Pancreas (tissue), 10 donors: ENCODE results near the gene SLC16A3. TPM values are rescaled to one million over a fixed set of nuclear protein-coding genes. Genes with fewer than 3 reads are reported as not detected.

ENCODE experiments used
- ATAC-seq, 4 donors: fragments of 200-7000 bp; cut with Tn5 transposase; one replicate each; pipeline versions ENCODE4 v1.8.0 to v1.9.1; 2020; ENCODE audit warnings: mild to moderate bottlenecking in 4 of 4, moderate library complexity in 4 of 4
- DNase-seq, 6 donors: peaks; one replicate each; pipeline ENCODE4 v3.0.0-alpha.2; 2020
- FAIRE-seq: peaks from 2 replicates; lab custom pipeline; 2012; peaks lifted over from hg19 to GRCh38; lab: Jason Lieb, UNC
- H3K27ac ChIP-seq, 4 donors: fragments of 200-600 bp; sonication (generic); 1 replicate in 3 of 4; 2 replicates in 1 of 4; pipeline versions ENCODE4 v1.5.0 to v1.8.0; 2020
- H3K27me3 ChIP-seq, 4 donors: fragments of 200-600 bp; one replicate each; pipeline ENCODE4 v1.8.0; 2021
- H3K36me3 ChIP-seq, 3 donors: fragments of 200-600 bp; sonication (generic) in 1 of 3; one replicate each; pipeline versions ENCODE4 v1.5.0 to v1.8.0; 2020 to 2021
- H3K4me1 ChIP-seq, 3 donors: fragments of 200-600 bp; one replicate each; pipeline ENCODE4 v1.8.0; 2021
- H3K4me3 ChIP-seq, 4 donors: fragments of 200-600 bp; sonication (generic) in 2 of 4; one replicate each; pipeline versions ENCODE4 v1.5.0 to v1.8.0; 2020 to 2021
- H3K9me3 ChIP-seq, 4 donors: fragments of 200-600 bp; one replicate each; pipeline ENCODE4 v1.8.0; 2021
- CTCF ChIP-seq, 4 donors: fragments of 200-600 bp; sonication (generic) in 3 of 4; IDR thresholded peaks; one replicate each; pipeline versions ENCODE4 v1.5.0 to v1.8.0; 2021; ENCODE audit warnings: antibody characterized with exemption in 4 of 4
- WGBS, 2 donors: extraction: QIAGEN DNeasy Blood & Tissue Kit; methylation state at CpG; one replicate each; pipeline ENCODE4 v1.1.7; 2013; 5-methylcytosine and 5-hydroxymethylcytosine counted together
- intact Hi-C, 3 donors: fragments of 100-400 bp; cut with DNase I; formaldehyde crosslinking; loops; one replicate each; pipeline versions ENCODE4 v1.11.1 to v1.14.2; 2022
- polyA plus RNA-seq, 2 donors: library from polyadenylated mRNA; stranded (reverse); fragments of 200-250 nt; gene quantifications; one replicate each; pipeline ENCODE4 v1.2.3, GENCODE V29; 2013
- total RNA-seq, 6 donors: library from RNA; stranded (reverse); fragmentation: NEBNext Ultra II Directional in 4 of 6; extraction: Animal tissue kit (Norgen Biotek cat#: 25700) in 4 of 6; gene quantifications; one replicate each; pipeline versions ENCODE4 v1.2.1 to v1.2.4, GENCODE V29; 2021 to 2023
- donor health status: healthy with polysubstance abuse.
- donor health status: DM: no; HTN: no; CAD: no; lungs with moderate emphysema.
- donor health status: DM: no; HTN: no; CAD: no.
- donor health status: control.
- donor health status: control.
- donor health status: Bipolar disorder and iron deficiency.
- donor health status: DM: yes; HTN: yes; CAD: no.
- donor health status: DM: no; HTN: no; CAD: no.
- donor health status: DM: no; HTN: no; CAD: no.
- donor health status: DM: yes; HTN: yes; CAD: no.

SLC16A3 gene
- total and polyA plus RNA-seq, 8 donors = 1.2 to 22.8 (median 3.7) TPM

- no peaks in the 10 kb centered on the region for H3K36me3 ChIP-seq
- WGBS, 2 donors = 17 to 29% methylated on average over 61 to 76 of the region's 76 CpGs
- no peaks in the 10 kb centered on the region for H3K27me3 ChIP-seq
- intact Hi-C loops = loop anchor here in 1 of 3 donors (10.0 kb wide), 1 partner anchor 94 kb away; no protein-coding TSS in a partner anchor
- H3K4me1 ChIP-seq = peaks cover 0 to 5% (median 1%) of the 10 kb centered on the region in 3 donors
- peak overlapping the region; percentile 14 to 40 (median 28) for H3K4me3 ChIP-seq
- FAIRE-seq = no peak
- peak; percentile 29 to 65 (median 58) for ATAC-seq
- peak overlapping the region in 3 of 4 donors; percentile 39 to 69 (median 66) for H3K27ac ChIP-seq
- H3K9me3 ChIP-seq = no peaks in the 10 kb centered on the region
- TF ChIP-seq CTCF (IDR thresholded peaks at IDR 0.05) = peak in 3 of 4 donors; percentile 16 to 39 (median 32)
- peak in 4 of 6 donors; percentile 38 to 87 (median 75) for DNase-seq
Measured at GRCh38 chr17:82230609-82231311, 1.9 kb downstream of the SLC16A3 start.

- Histone ChIP-seq H3K27me3 (no peaks in the 10 kb centered on the region), H3K36me3 (no peaks in the 10 kb centered on the region), H3K4me3 (peak overlapping the region; percentile 14 to 40 (median 28)), H3K9me3 (no peaks in the 10 kb centered on the region), H3K4me1 (peaks cover 4 to 9% (median 6%) of the 10 kb centered on the region in 3 donors), H3K27ac (peak overlapping the region in 3 of 4 donors; percentile 39 to 69 (median 66))
- WGBS, 2 donors = 4 to 8% methylated on average over 14 to 18 of the region's 18 CpGs
- no peak for DNase-seq
- no peak for TF ChIP-seq CTCF (IDR thresholded peaks at IDR 0.05)
- intact Hi-C loops = loop anchor here in 1 of 3 donors (10.0 kb wide), 1 partner anchor 94 kb away; no protein-coding TSS in a partner anchor
- FAIRE-seq = no peak
- ATAC-seq = peak in 2 of 4 donors; percentile 0 to 22
Measured at GRCh38 chr17:82231312-82231561, 2.4 kb downstream of the SLC16A3 start.

- ATAC-seq (peak; percentile 25 to 47 (median 40)), DNase-seq (peak in 4 of 6 donors; percentile 35 to 79 (median 72)), FAIRE-seq (no peak)
- H3K4me1 ChIP-seq = peaks cover 7 to 10% (median 7%) of the 10 kb centered on the region in 3 donors
- no peak for TF ChIP-seq CTCF (IDR thresholded peaks at IDR 0.05)
- H3K4me3 ChIP-seq = peak overlapping the region; percentile 14 to 40 (median 28)
- peak overlapping the region in 3 of 4 donors; percentile 39 to 69 (median 66) for H3K27ac ChIP-seq
- H3K9me3 ChIP-seq = no peaks in the 10 kb centered on the region
- no peaks in the 10 kb centered on the region for H3K36me3 ChIP-seq
- H3K27me3 ChIP-seq = no peaks in the 10 kb centered on the region
- intact Hi-C loops = loop anchor here in 1 of 3 donors (10.0 kb wide), 1 partner anchor 93 kb away; no protein-coding TSS in a partner anchor
- WGBS, 2 donors = 25 to 32% methylated on average over 22 to 42 of the region's 42 CpGs
Measured at GRCh38 chr17:82231562-82232321, 2.9 kb downstream of the SLC16A3 start.

- ATAC-seq (no peak), DNase-seq (peak in 2 of 6 donors; percentile 51 to 82), FAIRE-seq (no peak)
- H3K27me3 ChIP-seq = no peaks in the 10 kb centered on the region
- H3K36me3 ChIP-seq = no peaks in the 10 kb centered on the region
- H3K9me3 ChIP-seq = no peaks in the 10 kb centered on the region
- intact Hi-C loops = loop anchor here in 1 of 3 donors (10.0 kb wide), 1 partner anchor 92 kb away; no protein-coding TSS in a partner anchor
- no peak overlapping the region for H3K4me3 ChIP-seq
- 82 to 85% methylated on average over 21 of the region's 21 CpGs for WGBS, 2 donors
- no peak overlapping the region for H3K27ac ChIP-seq
- no peak for TF ChIP-seq CTCF (IDR thresholded peaks at IDR 0.05)
- H3K4me1 ChIP-seq = peaks cover 7 to 10% (median 7%) of the 10 kb centered on the region in 3 donors
Measured at GRCh38 chr17:82232322-82232820, 3.5 kb downstream of the SLC16A3 start.
